Astrocyte of the hippocampus (primary cell): ENCODE results near the gene COA7.

Source experiments
- DNase-seq: peaks from one replicate; pipeline ENCODE4 v3.0.0; 2011; ENCODE audit warnings: low read depth, low spot score

The COA7 gene

GRCh38 chr1:52635321-52636089 lies 62.6 kb downstream of the COA7 start:
- DNase-seq, result no peak
